Keratinocyte (primary cell): Measurements from ENCODE around the gene SPAST. TPM values are rescaled to one million over a fixed set of nuclear protein-coding genes. Genes with fewer than 3 reads are reported as not detected.

Source experiments
- DNase-seq: peaks from one replicate; pipeline ENCODE4 v3.0.0-alpha.2; 2011; ENCODE audit warnings: low read depth, missing footprints, low spot score
- FAIRE-seq: peaks from 2 replicates; lab custom pipeline; 2011; peaks lifted over from hg19 to GRCh38; lab: Jason Lieb, UNC
- H2AFZ ChIP-seq: 2 replicates; pipeline ENCODE4 v1.6.0; 2012; ENCODE audit warnings: low read length, control low read depth, inconsistent platforms; ENCODE audit not compliant: control insufficient read depth
- H3K27ac ChIP-seq: 2 replicates; pipeline ENCODE4 v1.5.1; 2011; ENCODE audit warnings: low read length; ENCODE audit not compliant: control insufficient read depth, insufficient read depth
- H3K27me3 ChIP-seq: 3 replicates; pipeline ENCODE4 v1.6.0; 2011; ENCODE audit warnings: low read length; ENCODE audit not compliant: control insufficient read depth, insufficient read depth; ENCODE audit errors: extremely low read depth
- H3K36me3 ChIP-seq, 2 experiments: 2 replicates in 1 of 2; 3 replicates in 1 of 2; pipeline ENCODE4 v1.5.1; 2011; ENCODE audit warnings: low read length in 2 of 2, mild to moderate bottlenecking in 1 of 2; ENCODE audit not compliant: control insufficient read depth in 2 of 2, insufficient read depth in 2 of 2; ENCODE audit errors: extremely low read depth in 1 of 2
- H3K4me1 ChIP-seq: 3 replicates; pipeline ENCODE4 v1.5.1; 2011; ENCODE audit warnings: low read length; ENCODE audit not compliant: control insufficient read depth, insufficient read depth; ENCODE audit errors: extremely low read depth
- H3K4me2 ChIP-seq: 3 replicates; pipeline ENCODE4 v1.6.0; 2011; ENCODE audit warnings: low read depth, low read length; ENCODE audit not compliant: control insufficient read depth, insufficient read depth; ENCODE audit errors: extremely low read depth
- H3K4me3 ChIP-seq, 3 experiments: fragments of 200-600 bp in 1 of 3; sonication (generic) in 1 of 3; 2 replicates in 2 of 3; 3 replicates in 1 of 3; pipeline ENCODE4 v1.5.1; 2011 to 2016; ENCODE audit warnings: low read length in 3 of 3, mild to moderate bottlenecking in 3 of 3, control low read depth in 2 of 3, inconsistent platforms in 1 of 3, low read depth in 1 of 3, mixed read lengths in 1 of 3, mixed run types in 1 of 3, moderate library complexity in 1 of 3; ENCODE audit not compliant: control insufficient read depth in 2 of 3, insufficient read depth in 2 of 3; ENCODE audit errors: extremely low read depth in 1 of 3
- H3K79me2 ChIP-seq: 2 replicates; pipeline ENCODE4 v1.6.0; 2012; ENCODE audit warnings: low read length; ENCODE audit not compliant: control insufficient read depth, insufficient read depth
- H3K9ac ChIP-seq: 3 replicates; pipeline ENCODE4 v1.6.0; 2011; ENCODE audit warnings: low read length; ENCODE audit not compliant: control insufficient read depth, insufficient read depth; ENCODE audit errors: extremely low read depth
- H3K9me1 ChIP-seq: 3 replicates; pipeline ENCODE4 v1.6.0; 2011; ENCODE audit warnings: low read length; ENCODE audit not compliant: control insufficient read depth, insufficient read depth; ENCODE audit errors: extremely low read depth
- H3K9me3 ChIP-seq: 2 replicates; pipeline ENCODE4 v1.5.1; 2012; ENCODE audit warnings: low read depth, low read length; ENCODE audit not compliant: control insufficient read depth
- H4K20me1 ChIP-seq: 3 replicates; pipeline ENCODE4 v1.6.0; 2011; ENCODE audit warnings: low read length; ENCODE audit not compliant: control insufficient read depth, insufficient read depth; ENCODE audit errors: extremely low read depth
- CTCF ChIP-seq, 3 experiments: IDR thresholded peaks in 1 of 3; conservative IDR thresholded peaks in 1 of 3; optimal IDR thresholded peaks in 1 of 3; 2 replicates in 2 of 3; 3 replicates in 1 of 3; pipeline versions ENCODE3 to v1.5.1; 2011; ENCODE audit warnings: low read length in 3 of 3, mild to moderate bottlenecking in 3 of 3, moderate library complexity in 2 of 3, control low read depth in 1 of 3, inconsistent platforms in 1 of 3; ENCODE audit not compliant: insufficient read depth in 2 of 3; ENCODE audit errors: extremely low read depth in 1 of 3
- EZH2 ChIP-seq: IDR thresholded peaks from one replicate; pipeline ENCODE4 v1.6.1; 2012; ENCODE audit warnings: inconsistent platforms, mild to moderate bottlenecking, low read length, moderate library complexity
- dilution Hi-C: fragments of 300-500 bp; cut with MboI; formaldehyde crosslinking; loops from one replicate; pipeline ENCODE4 v1.7.0; 2020; ENCODE audit warnings: low sequenced_read_pairs; ENCODE audit not compliant: extremely low pct_ligation_motif_present
- polyA plus RNA-seq, 5 experiments: library from polyadenylated mRNA; depleted of rRNA in 3 of 5; stranded (reverse) in 3 of 5; stranded (forward) in 1 of 5; unstranded in 1 of 5; fragments of >200 nt; gene quantifications; 1 replicate in 1 of 5; 2 replicates in 3 of 5; 3 replicates in 1 of 5; pipeline versions ENCODE4 v1.2.1 to v1.2.3, GENCODE V29; 2011 to 2012; ENCODE audit warnings: missing spikeins in 2 of 5, low read depth in 1 of 5, low replicate concordance in 1 of 5

SPAST gene
- polyA plus RNA-seq, 1 donor (not counting 4 experiments of a cell fraction or from before 2014, with no cell fraction given), result 9.5 TPM

GRCh38 chr2:32061973-32062861 is 1.1 kb upstream of the SPAST start:
- H3K4me1 ChIP-seq, result peaks cover 14% of the 10 kb centered on the region
- peak overlapping the region; percentile 81 for H2AFZ ChIP-seq
- FAIRE-seq (no peak), DNase-seq (no peak)
- TF ChIP-seq CTCF (optimal IDR thresholded peaks at IDR 0.05 in 1 of 3, IDR thresholded peaks at IDR 0.05 in 1 of 3, conservative IDR thresholded peaks at IDR 0.05 in 1 of 3; ENCODE audit: extremely low read depth in 1 of 3, insufficient read depth in 2 of 3, low read length in 3 of 3) (no peak), EZH2 (no peak)
- peak overlapping the region; percentile 93 for H3K4me2 ChIP-seq
- no peaks in the 10 kb centered on the region for H3K9me1 ChIP-seq
- H3K27ac ChIP-seq, result peak overlapping the region; percentile 84
- peak overlapping the region; percentile 82 for H3K9ac ChIP-seq
- peaks cover 4% of the 10 kb centered on the region for H3K79me2 ChIP-seq
- no peaks in the 10 kb centered on the region for H4K20me1 ChIP-seq
- dilution Hi-C loops, result no loop called here
- peak overlapping the region; percentile 79 to 94 (median 93) for H3K4me3 ChIP-seq
- no peaks in the 10 kb centered on the region for H3K9me3 ChIP-seq
- H3K27me3 ChIP-seq, result no peaks in the 10 kb centered on the region
- H3K36me3 ChIP-seq, result no peaks in the 10 kb centered on the region

DNA sequence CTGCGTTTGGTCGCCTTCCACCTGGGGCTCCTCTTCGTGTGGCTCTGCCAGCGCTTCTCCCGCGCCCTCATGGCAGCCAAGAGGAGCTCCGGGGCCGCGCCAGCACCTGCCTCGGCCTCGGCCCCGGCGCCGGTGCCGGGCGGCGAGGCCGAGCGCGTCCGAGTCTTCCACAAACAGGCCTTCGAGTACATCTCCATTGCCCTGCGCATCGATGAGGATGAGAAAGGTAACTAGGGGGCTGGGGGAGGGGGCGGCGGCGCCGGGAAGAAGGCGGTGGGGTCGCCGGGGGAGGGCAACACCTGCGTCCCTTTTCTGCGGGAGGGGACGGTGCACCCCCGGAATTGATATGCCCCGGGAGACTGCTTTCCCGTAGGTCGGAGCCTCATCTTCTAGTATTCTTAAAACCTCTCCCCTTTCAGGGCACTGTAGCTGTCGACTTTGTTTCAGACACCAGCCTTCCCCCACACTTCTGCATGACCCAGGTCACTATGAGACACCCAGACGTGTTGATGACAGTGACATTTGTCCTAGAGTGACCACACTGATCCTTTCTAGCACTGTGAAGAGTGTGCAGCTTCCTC is 755 bp downstream of the SPAST start:
- FAIRE-seq (no peak), DNase-seq (no peak)
- H3K27me3 ChIP-seq, result no peaks in the 10 kb centered on the region
- peak overlapping the region; percentile 92 for H3K4me2 ChIP-seq
- H3K4me1 ChIP-seq, result peaks cover 14% of the 10 kb centered on the region
- TF ChIP-seq EZH2, result no peak
- TF ChIP-seq CTCF (optimal IDR thresholded peaks at IDR 0.05 in 1 of 3, IDR thresholded peaks at IDR 0.05 in 1 of 3, conservative IDR thresholded peaks at IDR 0.05 in 1 of 3; ENCODE audit: extremely low read depth in 1 of 3, insufficient read depth in 2 of 3, low read length in 3 of 3), result no peak
- H3K9me1 ChIP-seq, result no peaks in the 10 kb centered on the region
- peak overlapping the region; percentile 87 for H2AFZ ChIP-seq
- H3K36me3 ChIP-seq, result no peaks in the 10 kb centered on the region
- dilution Hi-C loops, result no loop called here
- peak overlapping the region; percentile 41 for H3K27ac ChIP-seq
- H3K9me3 ChIP-seq, result no peaks in the 10 kb centered on the region
- peak overlapping the region; percentile 79 to 94 (median 93) for H3K4me3 ChIP-seq
- no peaks in the 10 kb centered on the region for H4K20me1 ChIP-seq
- H3K9ac ChIP-seq, result peak overlapping the region; percentile 82
- peaks cover 4% of the 10 kb centered on the region for H3K79me2 ChIP-seq
